Osteocyte (in vitro differentiated cells): Measurements from ENCODE around the gene OSBPL3. TPM values are rescaled to one million over a fixed set of nuclear protein-coding genes. Genes with fewer than 3 reads are reported as not detected.

Experiments
- DNase-seq: peaks from one replicate; pipeline ENCODE4 v3.0.0; 2021; ENCODE audit warnings: mixed read lengths; ENCODE audit not compliant: unreplicated experiment; ENCODE audit errors: extremely low spot score
- H3K27ac Mint-ChIP-seq: one replicate; pipeline ENCODE4 v1.8.0; 2021; ENCODE audit warnings: mild to moderate bottlenecking, mixed read lengths; ENCODE audit not compliant: unreplicated experiment
- H3K27me3 Mint-ChIP-seq: one replicate; pipeline ENCODE4 v1.8.0; 2021; ENCODE audit warnings: mixed read lengths; ENCODE audit not compliant: unreplicated experiment
- H3K36me3 Mint-ChIP-seq: one replicate; pipeline ENCODE4 v1.8.0; 2021; ENCODE audit warnings: mixed read lengths; ENCODE audit not compliant: unreplicated experiment
- H3K4me1 Mint-ChIP-seq: one replicate; pipeline ENCODE4 v1.8.0; 2021; ENCODE audit warnings: mixed read lengths; ENCODE audit not compliant: unreplicated experiment
- H3K4me3 Mint-ChIP-seq: one replicate; pipeline ENCODE4 v1.8.0; 2021; ENCODE audit warnings: mild to moderate bottlenecking, moderate library complexity, mixed read lengths; ENCODE audit not compliant: unreplicated experiment
- H3K9me3 Mint-ChIP-seq: one replicate; pipeline ENCODE4 v1.8.0; 2021; ENCODE audit warnings: mixed read lengths; ENCODE audit not compliant: unreplicated experiment
- CTCF ChIP-seq: fragments of 200-600 bp; sonication (generic); IDR thresholded peaks from 2 replicates; pipeline ENCODE4 v1.5.0; 2021; ENCODE audit warnings: antibody characterized with exemption, mild to moderate bottlenecking, moderate library complexity
- total RNA-seq: library from RNA; stranded (reverse); gene quantifications from 2 replicates; pipeline ENCODE4 v1.2.1, GENCODE V29; 2021

OSBPL3 gene
- total RNA-seq, 1 donor from 2014 or later, result 8.0 TPM

GRCh38 chr7:24974026-24974832 is 5.7 kb downstream of the OSBPL3 start:
- no peak overlapping the region for H3K27ac Mint-ChIP-seq
- H3K9me3 Mint-ChIP-seq, result no peaks in the 10 kb centered on the region
- no peaks in the 10 kb centered on the region for H3K36me3 Mint-ChIP-seq
- no peak overlapping the region for H3K4me3 Mint-ChIP-seq
- H3K27me3 Mint-ChIP-seq, result no peaks in the 10 kb centered on the region
- no peak for DNase-seq
- H3K4me1 Mint-ChIP-seq, result peaks cover 44% of the 10 kb centered on the region
- TF ChIP-seq CTCF, result no peak

DNA sequence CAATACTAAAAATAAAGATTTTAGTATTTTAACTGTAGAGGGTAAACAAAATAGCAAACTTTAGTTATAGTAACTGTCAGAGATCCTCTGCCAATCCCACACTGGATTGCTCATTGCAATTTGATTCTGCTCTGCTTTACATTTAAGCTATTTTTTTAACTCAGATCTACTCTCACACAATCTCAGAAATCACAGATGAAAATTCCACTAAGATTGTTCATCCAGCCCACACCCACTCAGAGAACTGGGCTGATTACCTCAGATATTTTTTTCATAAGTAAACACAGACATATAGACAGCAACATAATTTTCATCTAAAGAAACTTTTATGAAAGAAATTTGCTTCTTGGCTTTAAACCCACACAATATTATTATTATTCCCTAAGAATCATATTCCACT is 7.0 kb downstream of the OSBPL3 start:
- TF ChIP-seq CTCF, result no peak
- H3K4me1 Mint-ChIP-seq, result peaks cover 35% of the 10 kb centered on the region
- H3K36me3 Mint-ChIP-seq, result no peaks in the 10 kb centered on the region
- H3K27ac Mint-ChIP-seq, result peak overlapping the region; percentile 56
- no peak overlapping the region for H3K4me3 Mint-ChIP-seq
- H3K27me3 Mint-ChIP-seq, result no peaks in the 10 kb centered on the region
- H3K9me3 Mint-ChIP-seq, result no peaks in the 10 kb centered on the region
- no peak for DNase-seq

- Mint-ChIP-seq H3K9me3 (no peaks in the 10 kb centered on the region), H3K27ac (peak overlapping the region; percentile 85), H3K36me3 (no peaks in the 10 kb centered on the region), H3K4me1 (peaks cover 35% of the 10 kb centered on the region), H3K4me3 (no peak overlapping the region), H3K27me3 (no peaks in the 10 kb centered on the region)
- no peak for TF ChIP-seq CTCF
- no peak for DNase-seq
Observed at GRCh38 chr7:24972166-24972477, 7.9 kb downstream of the OSBPL3 start.

DNA sequence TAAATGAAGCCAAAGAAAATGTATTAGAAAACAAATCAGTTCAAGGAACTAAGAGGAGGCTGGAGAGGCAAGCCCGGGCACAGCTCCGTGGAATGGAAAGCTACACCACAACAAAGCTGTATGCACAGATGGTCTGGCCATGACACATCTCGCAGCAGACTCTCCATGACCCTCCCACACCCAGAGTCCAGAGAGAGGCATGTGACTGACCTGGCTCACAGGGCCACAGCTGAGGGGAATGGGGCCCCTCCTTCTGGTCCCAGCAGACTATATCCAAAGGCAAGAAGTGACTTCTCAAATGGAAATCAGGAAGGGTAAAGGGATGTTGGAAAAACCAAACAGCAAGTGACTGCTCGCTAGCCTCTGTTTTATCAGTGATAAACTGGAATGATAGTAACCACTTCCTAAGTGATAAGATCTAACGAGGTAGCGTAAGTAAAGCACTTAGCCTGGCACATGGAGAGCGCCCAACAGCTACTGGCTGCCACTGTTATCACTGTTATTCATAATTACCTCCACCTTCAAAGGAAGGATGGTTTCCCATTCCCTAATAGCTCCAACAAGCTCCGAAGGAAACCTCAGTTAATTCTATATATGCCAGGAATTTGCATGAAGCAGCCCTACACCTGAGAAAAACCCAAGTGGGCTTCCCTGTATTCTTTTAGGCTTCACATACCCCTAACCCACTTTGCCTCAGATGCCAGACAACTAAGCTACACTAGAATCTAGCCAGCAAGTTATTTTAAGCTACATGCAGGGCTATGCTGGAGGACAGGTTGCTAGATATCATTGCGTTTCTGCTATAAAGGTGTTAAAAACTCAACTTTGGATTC is 8.4 kb downstream of the OSBPL3 start:
- no peaks in the 10 kb centered on the region for H3K9me3 Mint-ChIP-seq
- H3K36me3 Mint-ChIP-seq, result no peaks in the 10 kb centered on the region
- H3K27me3 Mint-ChIP-seq, result no peaks in the 10 kb centered on the region
- peaks cover 34% of the 10 kb centered on the region for H3K4me1 Mint-ChIP-seq
- TF ChIP-seq CTCF, result no peak
- peak overlapping the region; percentile 85 for H3K27ac Mint-ChIP-seq
- no peak for DNase-seq
- H3K4me3 Mint-ChIP-seq, result no peak overlapping the region

DNA sequence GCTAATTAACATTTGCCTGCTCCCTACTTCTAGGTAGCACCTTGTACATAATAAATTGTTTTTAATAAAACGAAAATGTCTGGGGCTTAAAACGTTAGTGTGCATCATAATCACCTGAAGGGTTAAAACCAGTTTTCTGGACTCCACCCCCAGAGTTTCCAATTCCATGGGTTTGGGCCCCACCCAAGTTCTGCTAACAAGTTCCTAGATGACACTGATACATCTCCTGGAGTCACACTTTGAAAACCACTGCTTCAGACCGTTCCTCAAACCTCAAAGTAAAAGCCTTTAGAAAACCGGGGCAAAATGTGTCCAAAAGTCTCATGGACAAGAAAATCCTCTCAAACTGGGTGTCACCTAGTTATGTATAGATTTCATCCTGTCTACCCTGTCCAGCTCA is 9.3 kb downstream of the OSBPL3 start:
- H3K4me3 Mint-ChIP-seq, result no peak overlapping the region
- H3K4me1 Mint-ChIP-seq, result peaks cover 33% of the 10 kb centered on the region
- no peaks in the 10 kb centered on the region for H3K27me3 Mint-ChIP-seq
- no peak for TF ChIP-seq CTCF
- peak overlapping the region; percentile 85 for H3K27ac Mint-ChIP-seq
- no peaks in the 10 kb centered on the region for H3K36me3 Mint-ChIP-seq
- no peak for DNase-seq
- H3K9me3 Mint-ChIP-seq, result no peaks in the 10 kb centered on the region
